Gastrocnemius medialis (tissue), 4 donors: ENCODE measurements around the gene RIPOR1. TPM values are rescaled to one million over a fixed set of nuclear protein-coding genes. Genes with fewer than 3 reads are reported as not detected.

Source experiments
- ATAC-seq, 2 donors: fragments of 150-250 bp; one replicate each; pipeline ENCODE4 v1.9.1; 2016
- DNase-seq, 2 donors: peaks; one replicate each; pipeline ENCODE4 v3.0.0-alpha.2; 2019
- H3K27ac ChIP-seq, 4 donors: fragments of 200-600 bp; sonication (generic); 1 replicate in 1 of 4; 2 replicates in 3 of 4; pipeline ENCODE4 v1.5.1; 2016 to 2018; ENCODE audit warnings: mild to moderate bottlenecking in 2 of 4, moderate library complexity in 1 of 4
- H3K27me3 ChIP-seq, 3 donors: fragments of 200-600 bp; sonication (generic) in 2 of 3; 1 replicate in 1 of 3; 2 replicates in 2 of 3; pipeline versions ENCODE4 v1.5.1 to v1.6.0; 2016 to 2019; ENCODE audit warnings: mild to moderate bottlenecking in 1 of 3, moderate library complexity in 1 of 3
- H3K36me3 ChIP-seq, 2 donors: fragments of 200-600 bp; sonication (generic) in 1 of 2; one replicate each; pipeline ENCODE4 v1.5.1; 2017 to 2018
- H3K4me1 ChIP-seq, 2 donors: fragments of 200-600 bp; sonication (generic) in 1 of 2; one replicate each; pipeline ENCODE4 v1.5.1; 2016 to 2017; ENCODE audit warnings: mild to moderate bottlenecking in 2 of 2
- H3K4me3 ChIP-seq, 4 donors: fragments of 200-600 bp; sonication (generic) in 3 of 4; 1 replicate in 1 of 4; 2 replicates in 3 of 4; pipeline ENCODE4 v1.5.1; 2016 to 2019; ENCODE audit warnings: mild to moderate bottlenecking in 2 of 4
- H3K9me3 ChIP-seq, 3 donors: fragments of 200-600 bp; sonication (generic) in 2 of 3; 1 replicate in 1 of 3; 2 replicates in 2 of 3; pipeline ENCODE4 v1.5.1; 2016 to 2019
- POLR2A ChIP-seq, 2 donors: fragments of 450-650 bp; IDR thresholded peaks; one replicate each; pipeline ENCODE4 v1.6.1; 2017; ENCODE audit warnings: antibody characterized with exemption in 2 of 2, mild to moderate bottlenecking in 2 of 2, moderate library complexity in 2 of 2
- in situ Hi-C, 4 donors: fragments of 200-750 bp; cut with MboI; loops; one replicate each; pipeline versions ENCODE4 v1.15.0 to v1.8.0; 2017; ENCODE audit warnings: low sequenced_read_pairs in 4 of 4
- intact Hi-C: fragments of 100-400 bp; cut with DNase I; formaldehyde crosslinking; loops from one replicate; pipeline ENCODE4 v1.15.1; 2023; ENCODE audit warnings: low total_unique reads
- total RNA-seq, 4 donors: library from RNA; depleted of rRNA; stranded (reverse); fragments of >200 nt; gene quantifications; one replicate each; pipeline versions ENCODE4 v1.1.0 to v1.2.3, GENCODE V29; 2016
- TF ChIP-seq, protein P1 (sequence below), 5 experiments: fragments of 450-650 bp in 3 of 5; fragments of 200-600 bp in 2 of 5; sonication (generic) in 2 of 5; IDR thresholded peaks in 4 of 5; conservative IDR thresholded peaks in 1 of 5; 1 replicate in 4 of 5; 2 replicates in 1 of 5; pipeline ENCODE4 v1.5.1; 2016 to 2019; ENCODE audit warnings: antibody characterized with exemption in 5 of 5, mild to moderate bottlenecking in 3 of 5, moderate library complexity in 3 of 5

Gene RIPOR1
- total RNA-seq, 4 donors from 2014 or later = 10.6 to 65.4 (median 25.1) TPM

GRCh38 chr16:67579686-67580085 is 51.1 kb downstream of the RIPOR1 start:
- intact Hi-C loops = no loop called here
- Histone ChIP-seq H3K4me1 (no peaks in the 10 kb centered on the region), H3K9me3 (no peaks in the 10 kb centered on the region), H3K27ac (no peak overlapping the region), H3K4me3 (no peak overlapping the region), H3K27me3 (no peaks in the 10 kb centered on the region), H3K36me3 (peaks cover 0 to 16% of the 10 kb centered on the region in 2 donors)
- TF ChIP-seq, protein P1, sequence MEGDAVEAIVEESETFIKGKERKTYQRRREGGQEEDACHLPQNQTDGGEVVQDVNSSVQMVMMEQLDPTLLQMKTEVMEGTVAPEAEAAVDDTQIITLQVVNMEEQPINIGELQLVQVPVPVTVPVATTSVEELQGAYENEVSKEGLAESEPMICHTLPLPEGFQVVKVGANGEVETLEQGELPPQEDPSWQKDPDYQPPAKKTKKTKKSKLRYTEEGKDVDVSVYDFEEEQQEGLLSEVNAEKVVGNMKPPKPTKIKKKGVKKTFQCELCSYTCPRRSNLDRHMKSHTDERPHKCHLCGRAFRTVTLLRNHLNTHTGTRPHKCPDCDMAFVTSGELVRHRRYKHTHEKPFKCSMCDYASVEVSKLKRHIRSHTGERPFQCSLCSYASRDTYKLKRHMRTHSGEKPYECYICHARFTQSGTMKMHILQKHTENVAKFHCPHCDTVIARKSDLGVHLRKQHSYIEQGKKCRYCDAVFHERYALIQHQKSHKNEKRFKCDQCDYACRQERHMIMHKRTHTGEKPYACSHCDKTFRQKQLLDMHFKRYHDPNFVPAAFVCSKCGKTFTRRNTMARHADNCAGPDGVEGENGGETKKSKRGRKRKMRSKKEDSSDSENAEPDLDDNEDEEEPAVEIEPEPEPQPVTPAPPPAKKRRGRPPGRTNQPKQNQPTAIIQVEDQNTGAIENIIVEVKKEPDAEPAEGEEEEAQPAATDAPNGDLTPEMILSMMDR (IDR thresholded peaks at IDR 0.05 in 4 of 5, conservative IDR thresholded peaks at IDR 0.05 in 1 of 5) = no peak
- no peak for TF ChIP-seq POLR2A (IDR thresholded peaks at IDR 0.05)
- ATAC-seq (no peak), DNase-seq (no peak)
- in situ Hi-C loops = no loop called here

GRCh38 chr16:67580202-67580601 is 51.6 kb downstream of the RIPOR1 start:
- in situ Hi-C loops = no loop called here

DNA sequence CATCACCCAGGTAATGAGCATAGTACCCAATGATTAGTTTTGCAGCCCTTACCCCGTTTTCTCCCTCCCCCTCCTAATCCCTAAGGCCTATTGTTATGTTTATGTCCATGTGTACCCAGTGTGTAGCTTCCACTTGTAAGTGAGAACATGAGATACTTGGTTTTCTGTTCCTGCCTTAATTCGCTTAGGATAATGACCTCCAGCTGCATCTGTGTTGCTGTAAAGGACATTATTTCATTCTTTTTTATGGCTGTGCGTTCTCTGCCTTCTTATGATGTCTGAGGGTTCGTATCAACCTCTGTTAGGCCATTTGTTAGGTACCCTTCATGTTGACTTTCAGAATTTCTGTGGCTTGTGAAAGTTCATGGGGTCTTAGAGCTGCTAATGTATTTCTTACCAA is 64.7 kb downstream of the RIPOR1 start:
- Histone ChIP-seq H3K27me3 (no peaks in the 10 kb centered on the region), H3K36me3 (peaks cover 0 to 4% of the 10 kb centered on the region in 2 donors), H3K9me3 (no peaks in the 10 kb centered on the region), H3K4me3 (no peak overlapping the region), H3K4me1 (peaks cover 10 to 14% of the 10 kb centered on the region in 2 donors), H3K27ac (no peak overlapping the region)
- no peak for DNase-seq
- no peak for ATAC-seq
- in situ Hi-C loops = no loop called here
- TF ChIP-seq POLR2A (IDR thresholded peaks at IDR 0.05) = no peak
- TF ChIP-seq, protein P1 (IDR thresholded peaks at IDR 0.05 in 4 of 5, conservative IDR thresholded peaks at IDR 0.05 in 1 of 5) = no peak
- intact Hi-C loops = no loop called here

More at GRCh38 chr16:67580202-67580601, 51.6 kb downstream of the RIPOR1 start:
- H3K27me3 ChIP-seq = no peaks in the 10 kb centered on the region
- intact Hi-C loops = no loop called here
- no peak overlapping the region for H3K27ac ChIP-seq
- no peak for TF ChIP-seq POLR2A (IDR thresholded peaks at IDR 0.05)
- TF ChIP-seq, protein P1 (IDR thresholded peaks at IDR 0.05 in 4 of 5, conservative IDR thresholded peaks at IDR 0.05 in 1 of 5) = no peak
- H3K36me3 ChIP-seq = peaks cover 0 to 11% of the 10 kb centered on the region in 2 donors
- H3K9me3 ChIP-seq = no peaks in the 10 kb centered on the region
- no peak for ATAC-seq
- DNase-seq = no peak
- H3K4me1 ChIP-seq = no peaks in the 10 kb centered on the region
- no peak overlapping the region for H3K4me3 ChIP-seq

DNA sequence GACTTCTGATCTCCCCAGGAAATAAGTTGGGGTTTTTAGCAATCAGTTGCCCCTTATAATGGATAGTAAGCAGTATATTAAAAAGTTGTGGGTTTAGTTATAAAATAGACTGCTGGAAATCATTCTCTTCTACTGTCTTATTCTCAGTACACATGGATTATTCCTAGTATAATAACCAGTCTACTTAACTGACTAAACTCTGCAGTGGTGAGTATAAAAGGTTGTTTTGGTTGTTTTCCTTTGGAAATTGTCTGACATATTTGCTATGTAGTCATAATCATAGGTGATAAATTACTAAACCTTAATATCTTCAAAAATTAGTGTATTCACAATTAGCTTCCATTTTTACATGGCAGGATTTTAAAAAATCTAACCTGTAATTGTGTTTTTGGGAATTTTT is 65.1 kb downstream of the RIPOR1 start:
- ATAC-seq (no peak), DNase-seq (no peak)
- Histone ChIP-seq H3K4me3 (no peak overlapping the region), H3K4me1 (peaks cover 14% of the 10 kb centered on the region in 2 donors), H3K27ac (no peak overlapping the region), H3K27me3 (no peaks in the 10 kb centered on the region), H3K9me3 (no peaks in the 10 kb centered on the region), H3K36me3 (peaks cover 0 to 4% of the 10 kb centered on the region in 2 donors)
- in situ Hi-C loops (no loop called here), intact Hi-C loops (no loop called here)
- TF ChIP-seq, protein P1 (IDR thresholded peaks at IDR 0.05 in 4 of 5, conservative IDR thresholded peaks at IDR 0.05 in 1 of 5) = no peak
- no peak for TF ChIP-seq POLR2A (IDR thresholded peaks at IDR 0.05)
